SK-N-SH treated with all-trans-retinoic acid at 6 μM for 48 hours (cell line): ENCODE measurements around the gene STK4.
A peak's percentile ranks its signal among the peaks of the same experiment; 100 is the strongest.

Source experiments
- ATAC-seq: fragments of 200-7000 bp; cut with Tn5 transposase; 3 replicates; pipeline ENCODE4 v1.9.1; 2020; ENCODE audit warnings: mild to moderate bottlenecking, moderate library complexity
- ARNTL ChIP-seq: fragments of 450-650 bp; formaldehyde crosslinking; IDR thresholded peaks from 2 replicates; pipeline ENCODE4 v1.5.0; 2020; ENCODE audit warnings: low read depth, mild to moderate bottlenecking, moderate library complexity, borderline replicate concordance
- BACH2 ChIP-seq: fragments of 250-450 bp; sonication (Bioruptor Pico); IDR thresholded peaks from 2 replicates; pipeline ENCODE4 v1.9.0; 2021; ENCODE audit warnings: mild to moderate bottlenecking, borderline replicate concordance
- CREB5 ChIP-seq: fragments of 250-450 bp; sonication (Bioruptor Pico); IDR thresholded peaks from 2 replicates; pipeline ENCODE4 v1.5.1; 2020; ENCODE audit warnings: low read depth, mild to moderate bottlenecking, moderate library complexity
- CSDC2 ChIP-seq: fragments of 250-450 bp; sonication (Bioruptor Pico); IDR thresholded peaks from 2 replicates; pipeline ENCODE4 v1.5.0; 2020; ENCODE audit warnings: mild to moderate bottlenecking, moderate library complexity
- CSRNP3 ChIP-seq: fragments of 250-450 bp; sonication (Bioruptor Pico); IDR thresholded peaks from 2 replicates; pipeline ENCODE4 v1.5.1; 2021; ENCODE audit warnings: mild to moderate bottlenecking, moderate library complexity
- ESRRG ChIP-seq: fragments of 250-450 bp; sonication (Bioruptor Pico); IDR thresholded peaks from 2 replicates; pipeline ENCODE4 v1.6.1; 2021; ENCODE audit warnings: mild to moderate bottlenecking
- GLIS3 ChIP-seq: fragments of 250-450 bp; sonication (Bioruptor Pico); IDR thresholded peaks from 2 replicates; pipeline ENCODE4 v1.5.0; 2020; ENCODE audit warnings: mild to moderate bottlenecking, moderate library complexity
- ISL1 ChIP-seq: fragments of 250-450 bp; sonication (Bioruptor Pico); IDR thresholded peaks from 2 replicates; pipeline ENCODE4 v2.1.2; 2022; ENCODE audit warnings: mild to moderate bottlenecking, moderate library complexity
- OSR1 ChIP-seq: fragments of 250-450 bp; sonication (Bioruptor Pico); IDR thresholded peaks from 2 replicates; pipeline ENCODE4 v1.8.0; 2022; ENCODE audit warnings: moderate library complexity, mild to moderate bottlenecking, inconsistent platforms
- POU6F1 ChIP-seq: fragments of 250-450 bp; sonication (Bioruptor Pico); IDR thresholded peaks from 2 replicates; pipeline ENCODE4 v1.8.0; 2021; ENCODE audit warnings: low read depth, mild to moderate bottlenecking, moderate library complexity, borderline replicate concordance
- PPARA ChIP-seq: fragments of 250-450 bp; sonication (Bioruptor Pico); IDR thresholded peaks from 2 replicates; pipeline ENCODE4 v1.5.0; 2020; ENCODE audit warnings: mild to moderate bottlenecking, borderline replicate concordance
- RARB ChIP-seq: fragments of 250-450 bp; sonication (Bioruptor Pico); IDR thresholded peaks from 2 replicates; pipeline ENCODE4 v1.8.0; 2021; ENCODE audit warnings: mild to moderate bottlenecking, moderate library complexity
- SNAI2 ChIP-seq: fragments of 250-450 bp; sonication (Bioruptor Pico); IDR thresholded peaks from 2 replicates; pipeline ENCODE4 v1.5.0; 2020; ENCODE audit warnings: mild to moderate bottlenecking, moderate library complexity
- TCF4 ChIP-seq: fragments of 250-450 bp; sonication (Bioruptor Pico); IDR thresholded peaks from 2 replicates; pipeline ENCODE4 v1.8.0; 2021; ENCODE audit warnings: mild to moderate bottlenecking, moderate library complexity, borderline replicate concordance
- TSHZ2 ChIP-seq: fragments of 250-450 bp; sonication (Bioruptor Pico); IDR thresholded peaks from 2 replicates; pipeline ENCODE4 v1.5.0; 2020; ENCODE audit warnings: mild to moderate bottlenecking, moderate library complexity
- ZC3H10 ChIP-seq: fragments of 250-450 bp; sonication (Bioruptor Pico); IDR thresholded peaks from 2 replicates; pipeline ENCODE4 v1.5.1; 2021; ENCODE audit warnings: mild to moderate bottlenecking, moderate library complexity
- ZFP3 ChIP-seq: fragments of 250-450 bp; sonication (Bioruptor Pico); IDR thresholded peaks from 2 replicates; pipeline ENCODE4 v1.5.0; 2020; ENCODE audit warnings: mild to moderate bottlenecking, moderate library complexity
- ZFP30 ChIP-seq: fragments of 450-650 bp; formaldehyde crosslinking; IDR thresholded peaks from 2 replicates; pipeline ENCODE4 v1.5.0; 2022; ENCODE audit warnings: mild to moderate bottlenecking, moderate library complexity
- ZNF565 ChIP-seq: fragments of 450-650 bp; formaldehyde crosslinking; conservative IDR thresholded peaks from 2 replicates; pipeline ENCODE4 v1.5.0; 2020; ENCODE audit warnings: low read depth, mild to moderate bottlenecking, moderate library complexity
- ZNF70 ChIP-seq: fragments of 450-650 bp; formaldehyde crosslinking; IDR thresholded peaks from 2 replicates; pipeline ENCODE4 v1.5.0; 2020; ENCODE audit warnings: mild to moderate bottlenecking, moderate library complexity
- ZNF8 ChIP-seq: fragments of 450-650 bp; formaldehyde crosslinking; IDR thresholded peaks from 2 replicates; pipeline ENCODE4 v1.5.0; 2020; ENCODE audit warnings: mild to moderate bottlenecking, moderate library complexity

Gene STK4

GRCh38 chr20:44966030-44966961, at the start of gene STK4:
Gene STK4 (plus strand): TSS chr20:44966512. CDS start chr20:44966569, 57 bp downstream.
- peak; percentile 95 for ATAC-seq
- peak; percentile 98 for TF ChIP-seq ZNF70
- TF ChIP-seq CREB5 (CRISPR knock-in tag), result no peak
- TF ChIP-seq, all 23 proteins: peak for 1

- TF ChIP-seq ISL1 (CRISPR knock-in tag), result no peak
- no peak for TF ChIP-seq ZNF8 (CRISPR knock-in tag)
- TF ChIP-seq ZNF565 (CRISPR knock-in tag), result no peak
- no peak for TF ChIP-seq ZFP30
These were observed 49.7 kb upstream of the STK4 start for GRCh38 chr20:44916586-44916985.

GRCh38 chr20:44917399-44917798, 48.9 kb upstream of the STK4 start:
- ATAC-seq, result no peak
- TF ChIP-seq CREB5 (CRISPR knock-in tag), result no peak
- TF ChIP-seq CSDC2, result no peak
- no peak for TF ChIP-seq BACH2 (CRISPR knock-in tag)
- TF ChIP-seq ARNTL (CRISPR knock-in tag), result no peak
- TF ChIP-seq OSR1 (CRISPR knock-in tag), result no peak
- no peak for TF ChIP-seq ZNF8 (CRISPR knock-in tag)
- no peak for TF ChIP-seq ZNF565 (CRISPR knock-in tag)
- no peak for TF ChIP-seq CSRNP3
- TF ChIP-seq ZNF70, result no peak
- no peak for TF ChIP-seq SNAI2 (CRISPR knock-in tag)
- TF ChIP-seq TCF4 (CRISPR knock-in tag), result no peak
- TF ChIP-seq GLIS3 (CRISPR knock-in tag), result no peak
- no peak for TF ChIP-seq ESRRG (CRISPR knock-in tag)
- no peak for TF ChIP-seq RARB (CRISPR knock-in tag)
- TF ChIP-seq POU6F1 (CRISPR knock-in tag), result no peak
- TF ChIP-seq, all 23 proteins: peak for 0

More at GRCh38 chr20:44916586-44916985, 49.7 kb upstream of the STK4 start:
- no peak for ATAC-seq

- no peak for ATAC-seq
- TF ChIP-seq POU6F1 (CRISPR knock-in tag), result no peak
- no peak for TF ChIP-seq TSHZ2
- TF ChIP-seq SNAI2 (CRISPR knock-in tag), result no peak
- no peak for TF ChIP-seq TCF4 (CRISPR knock-in tag)
- no peak for TF ChIP-seq ISL1 (CRISPR knock-in tag)
- TF ChIP-seq ARNTL (CRISPR knock-in tag), result no peak
- TF ChIP-seq ESRRG (CRISPR knock-in tag), result no peak
- TF ChIP-seq ZFP3, result no peak
- TF ChIP-seq ZC3H10 (CRISPR knock-in tag), result no peak
- no peak for TF ChIP-seq ZNF565 (CRISPR knock-in tag)
- TF ChIP-seq PPARA (CRISPR knock-in tag), result no peak
- TF ChIP-seq OSR1 (CRISPR knock-in tag), result no peak
- no peak for TF ChIP-seq ZNF8 (CRISPR knock-in tag)
- no peak for TF ChIP-seq CSRNP3
- TF ChIP-seq ZFP30, result no peak
- no peak for TF ChIP-seq CSDC2
These were observed 48.0 kb upstream of the STK4 start for GRCh38 chr20:44918342-44918741.
